Stimulated activated CD8-positive, alpha-beta memory T cell treated with anti-CD3 and anti-CD28 coated beads, Interleukin-7, amount 100 ng/mL, for 4 hours (primary cell): ENCODE results near the gene STKLD1.
"Not testable (repeated sequence)": the region's sequence is repeated elsewhere in the genome, so short reads cannot be mapped to it uniquely, and the experiment has no call there.

Source experiments
- DNase-seq, 2 donors: peaks; one replicate each; pipeline ENCODE4 v3.0.0-alpha.2; 2020; ENCODE audit warnings: low read depth in 2 of 2

The STKLD1 gene

GRCh38 chr9:133443248-133443647 lies 67.1 kb downstream of the STKLD1 start:
- DNase-seq: no peak

GRCh38 chr9:133443982-133444381 lies 67.8 kb downstream of the STKLD1 start:
- DNase-seq: no peak

GRCh38 chr9:133445293-133445969 lies 69.3 kb downstream of the STKLD1 start:
- no peak for DNase-seq

- DNase-seq: no peak
These were observed 72.4 kb downstream of the STKLD1 start for GRCh38 chr9:133448487-133448972.

GRCh38 chr9:133449760-133450159 lies 73.6 kb downstream of the STKLD1 start:
- no peak for DNase-seq

- not testable (repeated sequence) for DNase-seq
These were observed 75.7 kb downstream of the STKLD1 start for GRCh38 chr9:133451865-133452264.

- no peak for DNase-seq
These were observed 76.4 kb downstream of the STKLD1 start for GRCh38 chr9:133452562-133452961.

GRCh38 chr9:133453651-133454050 lies 77.5 kb downstream of the STKLD1 start:
- DNase-seq: no peak

- DNase-seq: no peak
These were observed 78.2 kb downstream of the STKLD1 start for GRCh38 chr9:133454325-133454724.

- DNase-seq: no peak
These were observed 78.9 kb downstream of the STKLD1 start for GRCh38 chr9:133454943-133455673.
